ENCODE results near the gene CNPY4. TPM values are rescaled to one million over a fixed set of nuclear protein-coding genes. Genes with fewer than 3 reads are reported as not detected.
A peak's percentile ranks its signal among the peaks of the same experiment; 100 is the strongest.

Gene CNPY4
- total RNA-seq, 4 donors from 2014 or later = 3.8 to 8.4 (median 6.5) TPM

DNA sequence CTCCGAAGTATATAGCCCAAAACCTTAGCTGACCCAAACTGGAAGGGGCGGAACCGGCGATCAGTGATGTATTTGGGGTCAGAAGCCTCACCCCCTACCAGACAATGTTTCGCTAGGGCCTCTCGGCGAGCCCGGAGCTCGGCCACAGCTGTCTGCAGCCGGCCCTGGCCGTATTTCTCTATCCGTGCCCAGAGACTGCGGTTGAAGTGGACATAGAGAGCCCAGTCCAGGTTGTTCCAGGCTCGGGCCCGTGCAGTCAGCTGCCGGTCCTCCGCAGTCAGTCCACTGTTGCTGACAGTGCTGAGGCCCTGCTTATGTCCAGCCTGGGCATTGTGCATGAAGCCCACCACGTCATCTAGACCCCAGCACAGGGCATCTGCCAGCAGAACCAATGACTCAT, 40.6 kb downstream of the CNPY4 start:
- H3K4me3 ChIP-seq (ENCODE audit: low read depth, poor library complexity, severe bottlenecking) = no peak overlapping the region
- WGBS, 2 donors = 83 to 94% methylated on average over 11 to 17 of the region's 18 CpGs
- TF ChIP-seq CTCF (IDR thresholded peaks at IDR 0.05) (no peak), POLR2A (IDR thresholded peaks at IDR 0.05) (no peak)
- DNase-seq (ENCODE audit: low spot score in 2 of 2) = no peak
- intact Hi-C loops (cut with DNase I; ENCODE audit: low total_unique reads) = no loop called here

- 25 to 39% methylated on average over 4 to 6 of the region's 6 CpGs for WGBS, 2 donors
- no peak for TF ChIP-seq POLR2A (IDR thresholded peaks at IDR 0.05)
- no peak for TF ChIP-seq CTCF (IDR thresholded peaks at IDR 0.05)
- DNase-seq (ENCODE audit: low spot score in 2 of 2) = peak in 1 of 2 donors; percentile 75
- no peak overlapping the region for H3K4me3 ChIP-seq (ENCODE audit: low read depth, poor library complexity, severe bottlenecking)
- intact Hi-C loops (cut with DNase I; ENCODE audit: low total_unique reads) = no loop called here
These were observed 43.6 kb downstream of the CNPY4 start for GRCh38 chr7:100163006-100163531.

GRCh38 chr7:100163871-100164270, 44.4 kb downstream of the CNPY4 start:
- intact Hi-C loops (cut with DNase I; ENCODE audit: low total_unique reads) = no loop called here
- WGBS, 2 donors = 90 to 92% methylated on average over 5 of the region's 5 CpGs

GRCh38 chr7:100166317-100166940, 47.0 kb downstream of the CNPY4 start:
- no peak for TF ChIP-seq POLR2A (IDR thresholded peaks at IDR 0.05)
- no peak for TF ChIP-seq CTCF (IDR thresholded peaks at IDR 0.05)
- H3K4me3 ChIP-seq (ENCODE audit: low read depth, poor library complexity, severe bottlenecking) = no peak overlapping the region
- no peak for DNase-seq (ENCODE audit: low spot score in 2 of 2)
- intact Hi-C loops (cut with DNase I; ENCODE audit: low total_unique reads) = no loop called here
- 49 to 60% methylated on average over 16 of the region's 16 CpGs for WGBS, 2 donors

More at GRCh38 chr7:100163871-100164270, 44.4 kb downstream of the CNPY4 start:
- no peak for DNase-seq (ENCODE audit: low spot score in 2 of 2)
- H3K4me3 ChIP-seq (ENCODE audit: low read depth, poor library complexity, severe bottlenecking) = no peak overlapping the region
- TF ChIP-seq CTCF (IDR thresholded peaks at IDR 0.05) (no peak), POLR2A (IDR thresholded peaks at IDR 0.05) (no peak)

DNA sequence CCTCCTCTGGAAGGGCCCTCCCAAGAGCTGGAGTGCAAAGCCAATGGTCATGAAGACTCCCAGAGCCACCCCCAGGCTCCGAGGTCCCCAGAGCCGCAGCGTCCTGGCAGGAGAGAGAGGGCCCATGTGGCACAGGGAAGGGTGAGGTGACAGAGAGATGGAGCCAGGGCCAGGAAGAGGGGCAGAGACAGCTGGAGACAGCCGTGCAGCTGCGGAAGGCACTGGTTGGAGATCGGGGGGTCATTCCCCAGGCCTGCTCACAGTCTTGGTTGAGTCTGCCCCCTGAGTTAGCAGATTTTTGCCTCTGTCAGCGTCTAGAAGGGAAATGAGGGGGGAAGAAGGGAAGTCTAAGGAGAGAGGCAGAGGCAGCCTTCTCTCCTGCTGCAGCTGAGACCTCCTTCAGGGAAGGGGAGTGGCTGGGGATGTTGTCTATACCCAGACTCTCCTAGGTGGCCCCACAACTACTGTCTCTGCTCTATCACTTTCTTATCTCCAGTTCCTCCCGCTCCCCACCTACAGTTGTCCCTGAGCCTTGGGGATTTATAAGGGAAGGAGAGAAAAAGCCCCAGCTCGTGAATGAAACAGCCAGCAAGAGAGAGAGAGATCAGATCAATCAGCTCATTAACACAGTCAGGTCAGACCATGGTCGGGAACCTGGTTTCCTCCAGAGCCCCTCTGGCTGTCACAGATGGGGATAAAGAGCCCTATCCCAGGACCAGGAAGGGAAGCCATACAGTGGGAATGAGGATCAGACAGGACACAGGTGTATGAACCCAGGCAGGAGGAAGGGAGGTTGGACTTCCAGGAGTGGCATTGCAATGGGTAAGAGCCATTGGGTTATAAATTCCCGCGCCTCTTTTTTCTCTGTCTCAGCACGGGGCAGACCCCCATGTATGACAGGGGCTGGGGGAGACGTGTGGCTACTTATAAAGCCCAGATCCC, 47.8 kb downstream of the CNPY4 start:
- intact Hi-C loops (cut with DNase I; ENCODE audit: low total_unique reads) = no loop called here
- no peak for DNase-seq (ENCODE audit: low spot score in 2 of 2)
- no peak overlapping the region for H3K4me3 ChIP-seq (ENCODE audit: low read depth, poor library complexity, severe bottlenecking)
- 30 to 37% methylated on average over 14 of the region's 14 CpGs for WGBS, 2 donors
- no peak for TF ChIP-seq CTCF (IDR thresholded peaks at IDR 0.05)
- no peak for TF ChIP-seq POLR2A (IDR thresholded peaks at IDR 0.05)
